ENCODE results near the gene FABP6. TPM values are rescaled to one million over a fixed set of nuclear protein-coding genes. Genes with fewer than 3 reads are reported as not detected.

FABP6 gene
- total RNA-seq, 1 donor from 2014 or later, result 1.6 TPM

- Histone ChIP-seq H3K36me3 (peaks cover 40% of the 10 kb centered on the region), H3K27ac (replicated peaks) (no peak overlapping the region), H3K4me1 (peaks cover 5% of the 10 kb centered on the region), H3K27me3 (ENCODE audit: low read depth) (no peaks in the 10 kb centered on the region), H3K4me3 (no peak overlapping the region), H3K9me3 (replicated peaks) (no peaks in the 10 kb centered on the region)
- intact Hi-C loops (cut with micrococcal nuclease), result no loop called here
- TF ChIP-seq CTCF (IDR thresholded peaks at IDR 0.05; ENCODE audit: borderline replicate concordance), result no peak
- no peak for DNase-seq
Measured at GRCh38 chr5:160250826-160251225, 21.5 kb downstream of the FABP6 start.

- Histone ChIP-seq H3K4me3 (no peak overlapping the region), H3K4me1 (peaks cover 5% of the 10 kb centered on the region), H3K9me3 (replicated peaks) (no peaks in the 10 kb centered on the region), H3K36me3 (peaks cover 40% of the 10 kb centered on the region), H3K27ac (replicated peaks) (no peak overlapping the region), H3K27me3 (ENCODE audit: low read depth) (no peaks in the 10 kb centered on the region)
- no peak for DNase-seq
- intact Hi-C loops (cut with micrococcal nuclease), result no loop called here
- TF ChIP-seq CTCF (IDR thresholded peaks at IDR 0.05; ENCODE audit: borderline replicate concordance), result no peak
Measured at GRCh38 chr5:160251406-160252155, 22.3 kb downstream of the FABP6 start.

- intact Hi-C loops (cut with micrococcal nuclease), result no loop called here
- TF ChIP-seq CTCF (IDR thresholded peaks at IDR 0.05; ENCODE audit: borderline replicate concordance), result no peak
- Histone ChIP-seq H3K27ac (replicated peaks) (no peak overlapping the region), H3K27me3 (ENCODE audit: low read depth) (no peaks in the 10 kb centered on the region), H3K9me3 (replicated peaks) (no peaks in the 10 kb centered on the region), H3K4me3 (no peak overlapping the region), H3K36me3 (peaks cover 40% of the 10 kb centered on the region), H3K4me1 (peaks cover 4% of the 10 kb centered on the region)
- DNase-seq, result no peak
Measured at GRCh38 chr5:160252916-160253315, 23.6 kb downstream of the FABP6 start.

GRCh38 chr5:160253441-160253840 lies 24.1 kb downstream of the FABP6 start:
- no peak for TF ChIP-seq CTCF (IDR thresholded peaks at IDR 0.05; ENCODE audit: borderline replicate concordance)
- Histone ChIP-seq H3K36me3 (peaks cover 40% of the 10 kb centered on the region), H3K27ac (replicated peaks) (no peak overlapping the region), H3K4me1 (no peaks in the 10 kb centered on the region), H3K4me3 (no peak overlapping the region), H3K27me3 (ENCODE audit: low read depth) (no peaks in the 10 kb centered on the region), H3K9me3 (replicated peaks) (no peaks in the 10 kb centered on the region)
- no peak for DNase-seq
- intact Hi-C loops (cut with micrococcal nuclease), result no loop called here

- Histone ChIP-seq H3K36me3 (peaks cover 52% of the 10 kb centered on the region), H3K9me3 (replicated peaks) (no peaks in the 10 kb centered on the region), H3K27ac (replicated peaks) (no peak overlapping the region), H3K4me1 (no peaks in the 10 kb centered on the region), H3K4me3 (no peak overlapping the region), H3K27me3 (ENCODE audit: low read depth) (no peaks in the 10 kb centered on the region)
- DNase-seq, result no peak
- TF ChIP-seq CTCF (IDR thresholded peaks at IDR 0.05; ENCODE audit: borderline replicate concordance), result no peak
- intact Hi-C loops (cut with micrococcal nuclease), result no loop called here
Measured at GRCh38 chr5:160254706-160255105, 25.4 kb downstream of the FABP6 start.

Data from left ventricle myocardium inferior (tissue), 1 donor.